HepG2 (cell line): ENCODE results near the gene GAREM2. TPM values are rescaled to one million over a fixed set of nuclear protein-coding genes. Genes with fewer than 3 reads are reported as not detected.

Experiments used
- ATAC-seq: fragments of 200-7000 bp; cut with Tn5 transposase; 3 replicates; pipeline ENCODE4 v1.9.1; 2020; ENCODE audit warnings: mild to moderate bottlenecking, moderate library complexity
- BruUV-seq: library from RNA; stranded (reverse); fragments of 400-500 nt; replicated peaks from 2 replicates; lab custom pipeline; 2021; lab: Mats Ljungman, UMichigan
- CTCF ChIA-PET: fragments of 300-600 bp; formaldehyde crosslinking; extraction: SDS; loops from one replicate; lab custom pipeline; 2021; ENCODE audit warnings: low total read pairs, inconsistent platforms, low intra/inter-chr PET ratio; lab: Yijun Ruan, JAX
- POLR2A ChIA-PET: fragments of 350-600 bp; sonication (Branson Sonifier 250); formaldehyde crosslinking; loops from one replicate; lab custom pipeline; 2020; ENCODE audit warnings: antibody characterized with exemption, inconsistent platforms; lab: Yijun Ruan, JAX
- DNase-seq: peaks from one replicate; pipeline ENCODE4 v3.0.0-alpha.2; 2015; ENCODE audit warnings: low spot score
- FAIRE-seq: peaks from 3 replicates; lab custom pipeline; 2011; peaks lifted over from hg19 to GRCh38; lab: Jason Lieb, UNC
- H2AFZ ChIP-seq: one replicate; pipeline ENCODE4 v1.6.1; 2011; ENCODE audit warnings: low read length, inconsistent platforms
- H3K27ac ChIP-seq: fragments of 300-600 bp; 3 replicates; pipeline ENCODE4 v1.8.0; 2011; ENCODE audit warnings: mixed run types, mild to moderate bottlenecking, mixed read lengths, low read length, inconsistent platforms; ENCODE audit not compliant: insufficient read depth; ENCODE audit errors: extremely low read length
- H3K27me3 ChIP-seq, 2 experiments: fragments of 200-600 bp in 1 of 2; 2 replicates in 1 of 2; 3 replicates in 1 of 2; pipeline versions ENCODE4 v1.6.0 to v1.8.0; 2011; ENCODE audit warnings: low read length in 2 of 2, mild to moderate bottlenecking in 2 of 2, moderate library complexity in 2 of 2, inconsistent platforms in 1 of 2; ENCODE audit not compliant: insufficient read depth in 2 of 2, control insufficient read depth in 1 of 2
- H3K36me3 ChIP-seq, 2 experiments: fragments of 200-600 bp in 1 of 2; replicated peaks in 1 of 2; 2 replicates in 1 of 2; 3 replicates in 1 of 2; pipeline versions ENCODE4 v1.5.1 to v1.8.0; 2011; ENCODE audit warnings: low read length in 2 of 2, inconsistent platforms in 1 of 2; ENCODE audit not compliant: insufficient read depth in 2 of 2, control insufficient read depth in 1 of 2
- H3K4me1 ChIP-seq: 2 replicates; pipeline ENCODE4 v1.5.1; 2012; ENCODE audit warnings: low read length, inconsistent platforms; ENCODE audit not compliant: insufficient read depth
- H3K4me2 ChIP-seq: 2 replicates; pipeline ENCODE4 v1.6.0; 2011; ENCODE audit warnings: low read depth, low read length, inconsistent platforms
- H3K4me3 ChIP-seq, 3 experiments: fragments of 200-600 bp in 1 of 3; sonication (generic), shearing (Covaris generic) in 1 of 3; replicated peaks in 1 of 3; 2 replicates each; pipeline ENCODE4 v1.5.1; 2011 to 2016; ENCODE audit warnings: low read length in 3 of 3, inconsistent platforms in 2 of 3, low read depth in 2 of 3, mild to moderate bottlenecking in 2 of 3, control low read depth in 1 of 3, mixed read lengths in 1 of 3; ENCODE audit not compliant: insufficient read depth in 1 of 3
- H3K79me2 ChIP-seq: one replicate; pipeline ENCODE4 v1.6.1; 2011; ENCODE audit warnings: low read length, inconsistent platforms; ENCODE audit not compliant: insufficient read depth
- H3K9ac ChIP-seq: 2 replicates; pipeline ENCODE4 v1.6.0; 2011; ENCODE audit warnings: mild to moderate bottlenecking, low read depth, low read length, inconsistent platforms; ENCODE audit not compliant: insufficient read depth
- H3K9me3 ChIP-seq: 2 replicates; pipeline ENCODE4 v1.5.1; 2012; ENCODE audit warnings: mild to moderate bottlenecking, low read length
- H4K20me1 ChIP-seq: 2 replicates; pipeline ENCODE4 v1.6.0; 2011; ENCODE audit warnings: inconsistent platforms, mild to moderate bottlenecking, low read length, moderate library complexity; ENCODE audit not compliant: insufficient read depth
- CCAR2 ChIP-seq: fragments of 200-400 bp; formaldehyde crosslinking; optimal IDR thresholded peaks from 2 replicates; pipeline ENCODE3; 2018; ENCODE audit warnings: low read depth, mild to moderate bottlenecking, low read length, moderate library complexity
- ELF1 ChIP-seq: sonication (generic); formaldehyde crosslinking; IDR thresholded peaks from 2 replicates; pipeline ENCODE4 v1.4.0; 2020; ENCODE audit warnings: missing genetic modification reagents
- HCFC1 ChIP-seq: fragments of 150-350 bp; IDR thresholded peaks from 2 replicates; pipeline ENCODE4 v1.6.1; 2014; ENCODE audit warnings: low read depth, low read length
- POGZ ChIP-seq: sonication (generic); formaldehyde crosslinking; IDR thresholded peaks from 2 replicates; pipeline ENCODE4 v1.4.0; 2020; ENCODE audit warnings: mild to moderate bottlenecking, missing genetic modification reagents
- RBM22 ChIP-seq: fragments of 200-400 bp; formaldehyde crosslinking; optimal IDR thresholded peaks from 2 replicates; pipeline ENCODE3; 2017; ENCODE audit warnings: mild to moderate bottlenecking, low read length, moderate library complexity
- RFX5 ChIP-seq: IDR thresholded peaks from 2 replicates; pipeline ENCODE4 v1.6.1; 2011; ENCODE audit warnings: low read depth, low read length, improper control_type of control experiment
- RFXANK ChIP-seq: IDR thresholded peaks from 2 replicates; pipeline ENCODE4 v1.6.1; 2016
- ZMYM4 ChIP-seq: sonication (generic); formaldehyde crosslinking; IDR thresholded peaks from 2 replicates; pipeline ENCODE4 v1.8.1; 2023; ENCODE audit warnings: mild to moderate bottlenecking, missing genetic modification reagents
- ZNF331 ChIP-seq: sonication (generic); formaldehyde crosslinking; IDR thresholded peaks from 2 replicates; pipeline ENCODE4 v1.4.0; 2020; ENCODE audit warnings: missing genetic modification reagents
- ZNF432 ChIP-seq: sonication (generic); formaldehyde crosslinking; IDR thresholded peaks from 2 replicates; pipeline ENCODE4 v1.5.0; 2020; ENCODE audit warnings: missing genetic modification reagents, mild to moderate bottlenecking, borderline replicate concordance
- ZNF782 ChIP-seq: sonication (generic); formaldehyde crosslinking; IDR thresholded peaks from 2 replicates; pipeline ENCODE4 v1.4.0; 2020; ENCODE audit warnings: missing genetic modification reagents, mild to moderate bottlenecking, borderline replicate concordance
- WGBS: methylation state at CpG from one replicate; pipeline ENCODE4 v1.1.6; 2017; ENCODE audit warnings: low lambda C conversion rate; 5-methylcytosine and 5-hydroxymethylcytosine counted together
- in situ Hi-C: cut with HindIII; loops from 2 replicates; pipeline ENCODE4 v1.10.0; 2017; ENCODE audit warnings: low pct_unique_long_range_greater_than_20kb; ENCODE audit not compliant: extremely low pct_ligation_motif_present
- intact Hi-C: fragments of 100-400 bp; cut with micrococcal nuclease; formaldehyde crosslinking; loops from one replicate; pipeline ENCODE4 v1.10.0; 2022; ENCODE audit not compliant: unreplicated experiment
- polyA plus RNA-seq, 8 experiments: library from polyadenylated mRNA; depleted of rRNA in 3 of 8; stranded (reverse) in 7 of 8; unstranded in 1 of 8; fragments of >200 nt; fragmentation: Illumina TruSeq in 4 of 8; extraction: Trizol in 4 of 8; gene quantifications; 2 replicates each; pipeline versions ENCODE4 v1.2.1 to v1.2.3, GENCODE V29; 2011 to 2016; ENCODE audit warnings: low read depth in 4 of 8, missing spikeins in 1 of 8, mixed read lengths in 1 of 8; ENCODE audit not compliant: insufficient read depth in 1 of 8
- total RNA-seq, 5 experiments: library from RNA; depleted of rRNA; stranded (reverse); fragments of >200 nt; fragmentation: Illumina TruSeq; extraction: Trizol; gene quantifications; 2 replicates each; pipeline ENCODE4 v1.2.3, GENCODE V29; 2016; ENCODE audit warnings: low read depth in 1 of 5
- TF ChIP-seq, protein P1 (sequence below): sonication (generic); formaldehyde crosslinking; IDR thresholded peaks from 2 replicates; pipeline ENCODE4 v1.8.0; 2022; ENCODE audit warnings: mild to moderate bottlenecking, missing genetic modification reagents, moderate library complexity
- TF ChIP-seq, protein P2 (sequence below): sonication (generic); formaldehyde crosslinking; IDR thresholded peaks from 2 replicates; pipeline ENCODE4 v1.5.0; 2020; ENCODE audit warnings: missing genetic modification reagents, mild to moderate bottlenecking, borderline replicate concordance

Gene GAREM2
- total and polyA plus RNA-seq, 2 of the 13 experiments (the other 11 are each of a cell fraction or from before 2014, with no cell fraction given) = 0.29 to 0.38 TPM

- Histone ChIP-seq H3K4me1 (peaks cover 12% of the 10 kb centered on the region), H3K79me2 (no peaks in the 10 kb centered on the region), H3K4me3 (no peak overlapping the region), H3K27ac (no peak overlapping the region), H3K27me3 (no peaks in the 10 kb centered on the region), H3K36me3 (no peaks in the 10 kb centered on the region), H3K9me3 (no peaks in the 10 kb centered on the region), H4K20me1 (no peaks in the 10 kb centered on the region), H3K9ac (no peak overlapping the region), H3K4me2 (no peak overlapping the region), H2AFZ (no peak overlapping the region)
- DNase-seq (no peak), FAIRE-seq (no peak), ATAC-seq (no peak)
- whole genome bisulfite sequencing = 64% methylated on average over 7 of the region's 7 CpGs
- in situ Hi-C loops = no loop called here
- CTCF ChIA-PET = no interaction called here
- POLR2A ChIA-PET = no interaction called here
- no TSS peak for BruUV-seq
- TF ChIP-seq ZNF432 (CRISPR knock-in tag) (no peak), RFXANK (CRISPR knock-in tag) (no peak), CCAR2 (no peak), POGZ (no peak), ZMYM4 (CRISPR knock-in tag) (no peak)
- TF ChIP-seq, protein P1, sequence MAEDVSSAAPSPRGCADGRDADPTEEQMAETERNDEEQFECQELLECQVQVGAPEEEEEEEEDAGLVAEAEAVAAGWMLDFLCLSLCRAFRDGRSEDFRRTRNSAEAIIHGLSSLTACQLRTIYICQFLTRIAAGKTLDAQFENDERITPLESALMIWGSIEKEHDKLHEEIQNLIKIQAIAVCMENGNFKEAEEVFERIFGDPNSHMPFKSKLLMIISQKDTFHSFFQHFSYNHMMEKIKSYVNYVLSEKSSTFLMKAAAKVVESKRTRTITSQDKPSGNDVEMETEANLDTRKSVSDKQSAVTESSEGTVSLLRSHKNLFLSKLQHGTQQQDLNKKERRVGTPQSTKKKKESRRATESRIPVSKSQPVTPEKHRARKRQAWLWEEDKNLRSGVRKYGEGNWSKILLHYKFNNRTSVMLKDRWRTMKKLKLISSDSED (CRISPR knock-in tag) = no peak
- intact Hi-C loops = no loop called here
Observed at GRCh38 chr2:26161926-26162325, 11.0 kb upstream of the GAREM2 start.

GRCh38 chr2:26162963-26163362 is 9.9 kb upstream of the GAREM2 start:
- in situ Hi-C loops = no loop called here
- DNase-seq (no peak), ATAC-seq (no peak), FAIRE-seq (no peak)
- Histone ChIP-seq H3K36me3 (no peaks in the 10 kb centered on the region), H3K27ac (no peak overlapping the region), H3K4me3 (no peak overlapping the region), H4K20me1 (no peaks in the 10 kb centered on the region), H3K9ac (no peak overlapping the region), H3K9me3 (no peaks in the 10 kb centered on the region), H3K4me2 (no peak overlapping the region), H3K4me1 (peaks cover 12% of the 10 kb centered on the region), H3K27me3 (no peaks in the 10 kb centered on the region), H2AFZ (no peak overlapping the region), H3K79me2 (no peaks in the 10 kb centered on the region)
- intact Hi-C loops = no loop called here
- BruUV-seq = no TSS peak
- WGBS = 73% methylated on average over 10 of the region's 10 CpGs
- TF ChIP-seq HCFC1 (no peak), ZNF331 (CRISPR knock-in tag) (no peak), ZNF782 (no peak), RFX5 (no peak), ELF1 (CRISPR knock-in tag) (no peak), RBM22 (no peak)
- TF ChIP-seq, protein P2, sequence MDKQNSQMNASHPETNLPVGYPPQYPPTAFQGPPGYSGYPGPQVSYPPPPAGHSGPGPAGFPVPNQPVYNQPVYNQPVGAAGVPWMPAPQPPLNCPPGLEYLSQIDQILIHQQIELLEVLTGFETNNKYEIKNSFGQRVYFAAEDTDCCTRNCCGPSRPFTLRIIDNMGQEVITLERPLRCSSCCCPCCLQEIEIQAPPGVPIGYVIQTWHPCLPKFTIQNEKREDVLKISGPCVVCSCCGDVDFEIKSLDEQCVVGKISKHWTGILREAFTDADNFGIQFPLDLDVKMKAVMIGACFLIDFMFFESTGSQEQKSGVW (CRISPR knock-in tag) = no peak
- ChIA-PET POLR2A (no interaction called here), CTCF (no interaction called here)
